ENCODE data around the gene SHKBP1. TPM values are rescaled to one million over a fixed set of nuclear protein-coding genes. Genes with fewer than 3 reads are reported as not detected.

SHKBP1 gene
- total and polyA plus RNA-seq, 2 of the 8 experiments (the other 6 are each of a cell fraction or from before 2014, with no cell fraction given), result 74.6 to 98.8 TPM

DNA sequence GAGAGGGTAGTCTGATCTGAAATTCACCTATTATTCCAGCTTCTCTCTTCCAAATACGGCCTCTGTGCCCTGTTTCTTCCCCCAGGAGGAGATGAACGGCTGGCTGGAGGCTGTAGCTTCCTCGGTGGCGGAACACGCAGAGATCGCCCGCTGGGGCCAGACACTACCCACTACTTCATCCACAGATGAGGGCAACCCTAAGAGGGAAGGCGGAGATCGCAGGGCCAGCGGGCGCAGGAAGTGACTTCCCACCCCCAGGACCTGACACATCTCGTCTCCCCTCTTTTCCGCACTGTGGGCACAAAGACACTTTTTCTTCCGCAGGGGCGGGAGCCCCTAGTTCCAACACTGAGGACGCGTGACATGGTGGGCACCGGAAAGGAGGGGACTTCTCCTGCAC lies 1.3 kb upstream of the SHKBP1 start (continued):
- TF ChIP-seq SIX5 (IDR thresholded peaks at IDR 0.05; ENCODE audit: low read depth, low read length), result no peak
- TF ChIP-seq, protein P1, sequence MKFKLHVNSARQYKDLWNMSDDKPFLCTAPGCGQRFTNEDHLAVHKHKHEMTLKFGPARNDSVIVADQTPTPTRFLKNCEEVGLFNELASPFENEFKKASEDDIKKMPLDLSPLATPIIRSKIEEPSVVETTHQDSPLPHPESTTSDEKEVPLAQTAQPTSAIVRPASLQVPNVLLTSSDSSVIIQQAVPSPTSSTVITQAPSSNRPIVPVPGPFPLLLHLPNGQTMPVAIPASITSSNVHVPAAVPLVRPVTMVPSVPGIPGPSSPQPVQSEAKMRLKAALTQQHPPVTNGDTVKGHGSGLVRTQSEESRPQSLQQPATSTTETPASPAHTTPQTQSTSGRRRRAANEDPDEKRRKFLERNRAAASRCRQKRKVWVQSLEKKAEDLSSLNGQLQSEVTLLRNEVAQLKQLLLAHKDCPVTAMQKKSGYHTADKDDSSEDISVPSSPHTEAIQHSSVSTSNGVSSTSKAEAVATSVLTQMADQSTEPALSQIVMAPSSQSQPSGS (IDR thresholded peaks at IDR 0.05; ENCODE audit: low read length), result no peak
- no peak for TF ChIP-seq YY1 (IDR thresholded peaks at IDR 0.05; ENCODE audit: low read depth, low read length)
- TF ChIP-seq, protein P2, sequence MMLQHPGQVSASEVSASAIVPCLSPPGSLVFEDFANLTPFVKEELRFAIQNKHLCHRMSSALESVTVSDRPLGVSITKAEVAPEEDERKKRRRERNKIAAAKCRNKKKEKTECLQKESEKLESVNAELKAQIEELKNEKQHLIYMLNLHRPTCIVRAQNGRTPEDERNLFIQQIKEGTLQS (IDR thresholded peaks at IDR 0.05; ENCODE audit: insufficient read depth, low read depth, low read length), result no peak
- TF ChIP-seq CREB1 (IDR thresholded peaks at IDR 0.05), result no peak
- no peak for TF ChIP-seq SP4 (IDR thresholded peaks at IDR 0.05; ENCODE audit: low read length)
